Activated naive CD8-positive, alpha-beta T cell treated with anti-CD3 and anti-CD28 coated beads for 36 hours (primary cell): ENCODE results near the gene HSFX2. TPM values are rescaled to one million over a fixed set of nuclear protein-coding genes. Genes with fewer than 3 reads are reported as not detected.
"Not testable (repeated sequence)": the region's sequence is repeated elsewhere in the genome, so short reads cannot be mapped to it uniquely, and the experiment has no call there.

Experiments used
- DNase-seq: peaks from one replicate; pipeline ENCODE4 v3.0.0; 2021
- H3K27ac Mint-ChIP-seq: one replicate; pipeline ENCODE4 v1.8.0; 2022; ENCODE audit warnings: mild to moderate bottlenecking, moderate library complexity, mixed read lengths
- H3K27me3 Mint-ChIP-seq: one replicate; pipeline ENCODE4 v1.8.0; 2022; ENCODE audit warnings: mild to moderate bottlenecking, mixed read lengths
- H3K36me3 Mint-ChIP-seq: one replicate; pipeline ENCODE4 v1.8.0; 2021; ENCODE audit warnings: mild to moderate bottlenecking, mixed read lengths
- H3K4me1 Mint-ChIP-seq: one replicate; pipeline ENCODE4 v1.8.0; 2021; ENCODE audit warnings: mixed read lengths
- H3K4me3 Mint-ChIP-seq: one replicate; pipeline ENCODE4 v1.8.0; 2022; ENCODE audit warnings: mild to moderate bottlenecking, moderate library complexity, mixed read lengths
- H3K9me3 Mint-ChIP-seq: one replicate; pipeline ENCODE4 v1.8.0; 2022; ENCODE audit warnings: mixed read lengths
- total RNA-seq, 2 experiments: library from RNA; stranded (reverse); gene quantifications; one replicate each; pipeline ENCODE4 v1.2.3, GENCODE V29; 2021

The HSFX2 gene
- total RNA-seq, 2 experiments from 2014 or later = not detected

DNA sequence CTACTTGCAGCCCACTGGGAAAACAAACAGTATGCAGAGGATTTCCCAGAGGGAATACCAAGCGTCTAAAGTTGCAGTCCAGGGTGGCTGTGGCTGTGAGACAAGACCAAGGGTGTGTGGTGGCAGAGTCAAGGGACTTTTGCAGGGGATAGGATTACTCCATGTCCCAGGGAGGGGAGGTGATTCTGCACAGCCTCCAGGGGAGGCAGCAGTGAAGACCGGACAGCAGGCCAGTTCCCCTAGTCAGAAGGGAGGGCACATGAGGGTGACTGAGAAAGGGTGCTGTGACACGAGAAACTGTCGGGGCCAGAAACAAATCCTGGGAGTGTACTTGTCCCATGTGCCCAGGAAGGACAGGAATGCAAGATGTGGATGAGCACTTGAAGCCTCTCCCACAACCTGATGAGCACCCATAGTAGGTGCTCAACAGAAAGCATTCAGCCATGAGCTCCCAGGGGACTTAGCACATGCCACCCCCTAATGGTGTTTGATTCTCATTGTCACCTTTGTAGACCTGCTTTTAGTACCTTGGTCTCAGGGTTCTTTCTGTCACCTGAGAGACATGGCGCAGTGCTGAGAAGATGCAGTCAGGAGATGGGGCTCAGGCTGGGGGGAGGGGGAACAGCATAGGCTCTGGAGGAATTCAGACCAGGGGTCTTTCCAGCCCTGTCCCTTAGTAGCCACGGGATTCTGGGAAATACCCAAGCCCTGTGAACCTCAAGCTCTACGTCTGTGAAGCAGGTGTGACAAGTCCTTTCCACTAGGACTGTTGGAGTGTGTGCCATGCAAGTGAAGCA lies 27.3 kb downstream of the HSFX2 start:
- peaks cover 5% of the 10 kb centered on the region for H3K27me3 Mint-ChIP-seq

DNA sequence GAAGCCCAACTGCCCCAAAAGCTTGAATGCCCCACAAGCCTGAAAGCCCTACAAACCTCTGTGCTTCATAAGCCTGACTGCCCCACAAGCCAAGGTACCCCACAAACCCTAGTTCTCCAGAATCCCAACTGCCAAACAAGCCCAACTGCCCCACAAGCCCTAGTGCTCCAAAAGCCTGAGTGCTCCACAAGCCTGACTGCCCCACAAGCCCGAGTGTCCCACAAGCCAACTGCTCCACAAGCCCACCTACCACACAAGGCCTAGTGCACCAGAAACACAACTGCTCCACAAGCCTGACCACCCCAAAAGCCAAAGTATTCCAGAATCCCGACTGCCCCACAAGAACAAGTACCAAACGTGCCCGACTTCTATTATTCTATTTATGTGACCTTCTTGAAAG lies 31.8 kb downstream of the HSFX2 start:
- no peak for DNase-seq
- Mint-ChIP-seq H3K27ac (no peak overlapping the region), H3K4me3 (no peak overlapping the region), H3K36me3 (no peaks in the 10 kb centered on the region), H3K4me1 (no peaks in the 10 kb centered on the region), H3K27me3 (no peaks in the 10 kb centered on the region), H3K9me3 (no peaks in the 10 kb centered on the region)

More for the DNA sequence above, 27.3 kb downstream of the HSFX2 start:
- no peak for DNase-seq
- Mint-ChIP-seq H3K36me3 (no peaks in the 10 kb centered on the region), H3K9me3 (no peaks in the 10 kb centered on the region), H3K27ac (no peak overlapping the region), H3K4me1 (peaks cover 11% of the 10 kb centered on the region), H3K4me3 (no peak overlapping the region)

- not testable (repeated sequence) for H3K4me1 Mint-ChIP-seq, H3K4me3 Mint-ChIP-seq, DNase-seq
Measured at GRCh38 chrX:149555251-149555650, 39.9 kb downstream of the HSFX2 start.

GRCh38 chrX:149551939-149552248 lies 43.2 kb downstream of the HSFX2 start:
- H3K4me1 Mint-ChIP-seq, H3K4me3 Mint-ChIP-seq, DNase-seq, H3K27ac Mint-ChIP-seq, H3K27me3 Mint-ChIP-seq, H3K9me3 Mint-ChIP-seq, H3K36me3 Mint-ChIP-seq: not testable (repeated sequence)

More at GRCh38 chrX:149555251-149555650, 39.9 kb downstream of the HSFX2 start:
- not testable (repeated sequence) for H3K36me3 Mint-ChIP-seq, H3K27ac Mint-ChIP-seq, H3K9me3 Mint-ChIP-seq, H3K27me3 Mint-ChIP-seq

DNA sequence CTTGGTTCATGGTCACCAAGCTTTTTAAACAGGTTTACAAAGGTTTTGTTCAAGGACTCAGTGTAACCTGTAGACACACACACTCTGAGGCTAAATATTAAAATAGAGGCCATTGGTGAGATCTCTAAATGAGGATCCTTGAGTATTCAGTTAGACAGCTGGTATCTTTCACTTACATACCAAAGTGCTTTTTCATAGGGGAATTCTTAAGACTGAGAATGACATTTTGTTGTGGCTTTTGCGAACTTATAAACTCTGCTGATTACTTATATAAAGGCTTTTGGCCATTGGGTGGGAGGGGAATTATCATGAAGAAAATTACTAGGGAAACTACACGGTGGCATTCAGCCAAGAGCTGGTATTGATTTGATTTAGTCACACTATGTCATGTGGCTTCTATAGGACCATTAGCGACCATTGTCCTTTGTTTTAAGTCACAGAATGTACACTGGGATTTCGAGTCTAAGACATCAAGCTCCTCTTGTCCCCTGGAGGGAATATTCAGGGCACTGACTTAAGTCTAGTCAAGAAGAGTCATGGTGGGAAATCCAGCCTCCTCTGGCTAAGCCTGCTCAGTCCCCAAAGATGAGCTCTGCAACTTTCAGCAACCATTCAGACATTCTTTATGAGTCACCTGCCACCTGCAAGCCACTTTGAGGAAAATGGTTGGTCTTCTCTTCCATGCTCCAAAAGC lies 43.7 kb downstream of the HSFX2 start:
- not testable (repeated sequence) for H3K27me3 Mint-ChIP-seq, H3K27ac Mint-ChIP-seq, H3K4me3 Mint-ChIP-seq, H3K9me3 Mint-ChIP-seq, H3K4me1 Mint-ChIP-seq, DNase-seq, H3K36me3 Mint-ChIP-seq

GRCh38 chrX:149550454-149550853 lies 44.7 kb downstream of the HSFX2 start:
- not testable (repeated sequence) for H3K4me1 Mint-ChIP-seq, H3K27ac Mint-ChIP-seq, H3K9me3 Mint-ChIP-seq, H3K27me3 Mint-ChIP-seq, H3K36me3 Mint-ChIP-seq, H3K4me3 Mint-ChIP-seq, DNase-seq

- not testable (repeated sequence) for H3K4me3 Mint-ChIP-seq, H3K36me3 Mint-ChIP-seq, H3K4me1 Mint-ChIP-seq, H3K27me3 Mint-ChIP-seq, DNase-seq, H3K9me3 Mint-ChIP-seq, H3K27ac Mint-ChIP-seq
Measured at GRCh38 chrX:149549701-149550100, 45.4 kb downstream of the HSFX2 start, which contains the start of gene HSFX3. TSS of gene HSFX3 (minus strand) at chrX:149549924. CDS start at chrX:149549852, 72 bp downstream.

GRCh38 chrX:149547782-149548181 lies 47.3 kb downstream of the HSFX2 start:
- H3K27me3 Mint-ChIP-seq, H3K36me3 Mint-ChIP-seq, H3K27ac Mint-ChIP-seq, H3K4me3 Mint-ChIP-seq, H3K9me3 Mint-ChIP-seq, DNase-seq, H3K4me1 Mint-ChIP-seq: not testable (repeated sequence)

GRCh38 chrX:149546962-149547361 lies 48.2 kb downstream of the HSFX2 start:
- H3K36me3 Mint-ChIP-seq, H3K27ac Mint-ChIP-seq, H3K4me3 Mint-ChIP-seq, H3K4me1 Mint-ChIP-seq, H3K9me3 Mint-ChIP-seq, H3K27me3 Mint-ChIP-seq, DNase-seq: not testable (repeated sequence)

DNA sequence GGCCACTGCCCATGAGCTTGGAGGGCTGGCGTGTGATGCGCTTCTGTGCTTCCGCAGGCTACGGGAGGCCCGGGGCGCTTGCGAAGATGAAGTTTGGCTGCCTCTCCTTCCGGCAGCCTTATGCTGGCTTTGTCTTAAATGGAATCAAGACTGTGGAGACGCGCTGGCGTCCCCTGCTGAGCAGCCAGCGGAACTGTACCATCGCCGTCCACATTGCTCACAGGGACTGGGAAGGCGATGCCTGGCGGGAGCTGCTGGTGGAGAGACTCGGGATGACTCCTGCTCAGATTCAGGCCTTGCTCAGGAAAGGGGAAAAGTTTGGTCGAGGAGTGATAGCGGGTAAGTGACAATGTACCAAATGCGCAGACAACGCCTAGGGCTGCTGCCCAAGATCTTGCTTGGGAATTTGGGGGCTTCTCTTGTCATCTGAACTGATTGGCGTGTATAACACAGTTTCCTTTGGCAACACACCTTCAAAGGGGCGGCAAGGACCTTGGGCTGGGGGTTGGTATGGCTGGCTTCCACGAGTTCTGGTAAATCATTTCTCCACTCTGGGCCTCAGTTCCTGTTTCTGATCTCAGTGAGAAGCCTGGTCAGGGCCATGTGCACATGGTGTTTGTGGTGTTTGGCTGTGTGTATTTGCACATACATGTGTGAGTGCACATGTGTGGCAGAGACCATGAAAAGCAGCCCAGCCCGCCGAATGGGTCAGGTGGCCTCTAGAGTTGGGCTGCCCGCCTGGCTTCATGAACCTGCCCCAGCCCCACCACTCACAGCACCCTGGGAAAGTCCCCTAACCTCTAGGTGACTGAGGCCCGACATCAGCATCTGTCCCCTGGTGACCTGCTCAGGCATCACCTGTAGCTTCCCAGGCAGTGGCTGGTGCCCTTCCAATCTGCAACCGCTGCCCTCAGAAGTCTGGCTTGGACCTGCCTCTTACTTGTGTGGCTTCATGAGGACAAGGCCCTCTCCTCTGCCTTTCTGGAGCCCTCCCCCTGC lies 49.3 kb downstream of the HSFX2 start:
- not testable (repeated sequence) for H3K27me3 Mint-ChIP-seq, H3K9me3 Mint-ChIP-seq, H3K36me3 Mint-ChIP-seq, H3K4me1 Mint-ChIP-seq, H3K4me3 Mint-ChIP-seq, H3K27ac Mint-ChIP-seq, DNase-seq

Other genes with a start within 250 kb of the HSFX2 start
- gene IDS, start 90.0 kb downstream of the HSFX2 start, total RNA-seq = 10 to 100 TPM; 38.5 to 38.8 TPM
- 10 to 100 TPM; 26.8 to 30.5 TPM for gene EOLA1, start 54.3 kb downstream of the HSFX2 start, total RNA-seq
- gene HSFX3, start 45.4 kb downstream of the HSFX2 start, total RNA-seq = not detected
- not detected for gene MAGEA9B, start 7.9 kb downstream of the HSFX2 start, total RNA-seq
- 10 to 100 TPM; 13.0 to 15.2 TPM for gene TMEM185A, start 36.5 kb upstream of the HSFX2 start, total RNA-seq
- not detected for gene MAGEA11, start 116.7 kb upstream of the HSFX2 start, total RNA-seq
- under 1 TPM; 0.24 to 0.25 TPM for gene HSFX1, start 178.8 kb upstream of the HSFX2 start, total RNA-seq
- gene MAGEA9, start 186.6 kb upstream of the HSFX2 start, total RNA-seq = not detected